Right forelimb (tissue), 1 donor: ENCODE data around the gene HSD17B13.

Source experiments
- DNase-seq: peaks from one replicate; pipeline ENCODE4 v3.0.0-alpha.2; 2018

Gene HSD17B13

DNA sequence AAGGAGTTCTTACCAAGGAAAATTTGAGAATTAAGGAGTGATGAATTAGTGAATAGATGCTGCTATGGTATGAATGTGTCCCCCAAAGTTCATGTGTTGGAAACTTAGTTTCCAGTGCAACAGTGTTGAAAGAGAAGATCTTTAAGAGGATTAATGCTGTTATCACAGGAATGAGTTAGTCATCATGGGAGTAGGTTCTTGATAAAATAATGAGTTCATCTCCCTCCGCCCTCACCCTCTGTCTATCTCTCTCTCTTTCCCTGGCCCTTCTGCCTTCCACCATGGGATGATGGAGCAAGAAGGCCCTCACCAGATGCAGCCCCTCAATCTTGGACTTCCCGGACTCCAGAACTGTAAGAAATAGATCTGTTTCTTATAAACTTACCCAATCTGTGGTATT, 64.0 kb downstream of the HSD17B13 start:
- DNase-seq, result no peak

DNA sequence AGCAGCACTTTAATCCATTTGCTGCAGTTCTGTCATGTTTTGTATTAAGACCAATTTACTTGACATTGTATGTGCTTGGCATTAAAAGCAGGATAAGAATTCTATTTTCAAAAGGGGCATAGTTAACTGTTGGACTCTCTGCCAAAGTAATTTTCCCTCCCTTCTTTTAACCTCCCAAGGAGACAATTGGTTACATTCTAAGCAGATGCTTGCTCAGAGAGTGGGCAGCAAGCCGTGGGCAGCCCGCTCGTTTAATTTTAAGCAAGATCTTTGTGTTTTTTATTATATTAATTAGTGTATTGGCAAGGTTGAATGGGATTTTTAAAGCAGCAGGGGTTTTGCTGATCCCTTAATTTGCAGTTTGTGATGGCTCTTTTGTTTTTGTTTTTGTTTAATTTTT, 65.2 kb downstream of the HSD17B13 start:
- no peak for DNase-seq

DNA sequence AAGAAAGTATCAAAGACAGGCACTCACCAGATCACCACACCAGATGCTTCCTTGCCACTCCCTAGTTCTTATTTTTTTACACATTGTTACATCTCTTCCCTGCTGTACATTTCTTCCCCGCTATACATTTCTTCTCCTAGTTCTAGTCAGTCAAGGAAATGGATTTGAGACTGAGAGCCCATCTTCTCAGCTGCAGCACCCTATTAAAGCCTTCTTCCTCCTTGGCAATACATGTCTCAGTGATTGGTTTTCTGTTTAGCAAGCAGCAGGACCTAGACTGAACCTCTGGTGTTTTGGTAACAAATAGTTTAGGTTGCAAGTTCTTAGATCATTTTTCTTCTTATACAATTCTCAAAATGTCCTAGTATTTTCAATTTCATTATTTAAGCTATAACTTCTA, 66.9 kb downstream of the HSD17B13 start:
- no peak for DNase-seq
